Measurements from ENCODE around the gene C16orf96. TPM values are rescaled to one million over a fixed set of nuclear protein-coding genes. Genes with fewer than 3 reads are reported as not detected.

C16orf96 gene
- total RNA-seq, 1 donor from 2014 or later = 0.07 TPM

DNA sequence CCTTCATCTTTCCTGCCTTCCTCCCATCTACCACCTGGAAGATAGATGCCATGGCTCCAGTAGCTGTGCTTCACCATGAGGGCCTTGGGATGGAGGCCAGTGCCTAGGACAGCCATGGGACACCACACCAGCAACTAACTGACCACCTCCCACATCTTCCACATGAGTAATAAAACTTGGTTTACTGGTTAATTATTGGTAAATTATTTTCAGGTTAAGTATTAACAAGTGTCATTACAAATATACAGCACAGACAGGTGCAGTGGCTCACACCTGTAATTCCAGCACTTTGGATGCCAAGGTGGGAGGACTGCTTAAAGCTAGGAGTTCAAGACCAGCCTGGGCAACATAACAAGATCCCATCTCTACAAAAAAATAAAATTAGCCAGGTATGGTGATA, 31.6 kb upstream of the C16orf96 start:
- intact Hi-C loops (cut with micrococcal nuclease) = no loop called here

DNA sequence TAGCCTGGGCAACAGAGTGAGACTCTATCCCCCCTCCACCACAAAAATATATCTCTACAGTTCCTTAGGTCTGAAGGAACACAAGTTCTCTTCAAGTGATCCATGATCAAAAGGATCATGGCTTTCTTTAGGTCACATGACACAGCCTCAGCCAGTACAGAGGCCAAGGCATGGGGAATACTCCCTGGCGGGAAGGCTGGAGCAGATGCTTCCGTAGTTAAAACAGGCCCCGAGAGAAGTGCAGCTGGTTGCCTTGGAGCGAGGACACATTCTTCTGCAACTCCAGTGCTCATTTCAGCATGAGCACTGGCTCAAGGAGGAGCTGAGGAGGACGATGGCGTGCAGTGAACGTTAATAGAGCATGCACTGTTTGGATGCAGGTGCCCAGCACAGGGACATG, 31.1 kb upstream of the C16orf96 start:
- intact Hi-C loops (cut with micrococcal nuclease) = no loop called here

DNA sequence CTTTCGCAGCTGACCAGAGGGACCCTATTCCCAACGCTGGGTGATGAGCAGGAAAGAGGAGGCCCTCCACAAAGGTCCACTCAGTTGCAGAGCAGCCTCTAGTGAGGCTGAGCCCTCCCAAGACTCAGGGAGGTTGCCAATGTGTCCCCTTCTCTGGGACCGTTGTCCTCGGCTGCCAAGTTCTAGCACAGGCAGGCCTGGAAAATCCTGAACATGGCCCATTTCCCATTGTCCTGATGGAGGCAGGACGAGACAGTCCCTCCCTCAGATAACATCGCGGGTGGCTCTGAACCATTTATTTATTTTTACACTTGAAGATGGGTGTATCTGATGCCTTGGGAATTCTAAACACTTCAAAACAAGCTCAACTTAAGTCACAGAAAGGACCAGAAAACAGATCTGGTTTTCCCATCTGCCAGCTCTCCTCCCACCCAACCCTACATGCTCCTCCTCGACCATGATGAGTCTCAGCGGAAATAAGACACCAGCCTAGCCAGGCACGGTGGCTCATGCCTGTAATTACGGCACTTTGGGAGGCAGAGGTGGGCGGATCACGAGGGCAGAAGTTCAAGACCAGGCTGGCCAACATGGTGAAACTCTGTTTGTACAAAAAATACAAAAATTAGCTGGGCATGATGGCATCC, 30.4 kb upstream of the C16orf96 start:
- intact Hi-C loops (cut with micrococcal nuclease) = no loop called here

DNA sequence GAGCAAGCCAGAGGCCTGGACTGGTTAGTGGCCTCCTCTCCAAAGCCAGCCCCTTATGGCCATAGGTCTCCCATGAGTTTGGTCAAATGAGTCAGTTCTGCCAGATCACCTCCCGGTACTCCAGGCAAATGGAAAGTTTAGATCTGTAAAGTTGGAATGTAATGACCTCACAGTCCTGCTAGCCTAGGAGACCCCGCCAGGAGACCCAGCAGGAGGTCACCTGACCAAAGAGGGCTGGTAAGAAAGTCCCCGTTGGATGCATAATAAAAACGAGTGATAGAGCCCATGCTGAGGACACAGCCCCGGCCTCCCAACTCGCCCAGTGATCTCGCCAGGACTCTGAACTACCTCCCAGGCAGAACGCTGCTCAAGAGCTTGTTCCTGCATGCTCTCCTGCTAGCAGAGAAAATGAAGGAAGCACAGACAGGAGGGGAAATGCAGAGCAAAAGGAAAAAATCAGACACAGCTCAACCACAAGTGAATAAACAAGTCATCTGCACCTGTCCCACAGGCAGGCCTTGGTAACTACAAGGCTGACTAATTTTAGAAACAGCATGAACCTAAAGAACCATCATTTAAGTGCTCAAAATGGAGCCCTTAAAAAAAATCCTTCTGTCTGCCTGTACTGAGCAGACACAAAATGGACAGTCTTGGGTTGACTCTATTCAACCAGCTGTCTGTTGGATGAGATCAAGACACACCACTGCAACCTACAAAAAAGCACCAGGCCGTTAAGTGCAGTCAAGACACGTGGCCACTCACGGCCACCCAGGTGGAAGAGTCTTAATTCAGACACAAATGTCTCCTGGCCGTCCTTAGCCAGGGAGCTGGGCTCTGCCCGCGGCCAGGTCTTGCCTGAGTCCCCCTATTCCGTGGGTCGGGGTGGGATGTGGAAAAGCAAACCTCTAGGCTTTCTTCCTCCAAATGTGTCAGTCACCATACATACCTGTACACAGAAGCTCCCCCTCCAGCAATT, 26.8 kb upstream of the C16orf96 start:
- intact Hi-C loops (cut with micrococcal nuclease) = loop anchor here (1.0 to 2.0 kb wide), 2 partner anchors 19 to 23 kb away; no protein-coding TSS in a partner anchor

DNA sequence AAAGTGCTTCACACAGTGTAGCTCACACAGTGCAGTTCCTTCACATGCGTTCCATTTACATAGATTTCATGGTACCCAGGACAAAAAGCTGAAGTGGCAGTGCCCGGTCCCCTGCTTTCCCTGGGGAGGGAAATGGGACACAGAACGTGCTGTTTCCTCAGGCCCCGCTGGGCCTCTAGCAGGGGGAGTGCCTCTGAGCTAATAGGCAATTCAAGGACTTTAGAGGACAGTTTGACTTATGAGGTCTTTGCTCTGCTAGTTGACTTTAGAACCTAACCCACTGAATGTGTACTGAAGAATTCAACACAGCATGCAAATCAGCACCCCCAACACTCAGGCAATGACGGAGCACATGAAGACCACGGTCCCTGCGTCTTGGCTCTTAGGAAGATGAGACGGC, 24.3 kb upstream of the C16orf96 start:
- intact Hi-C loops (cut with micrococcal nuclease) = no loop called here

DNA sequence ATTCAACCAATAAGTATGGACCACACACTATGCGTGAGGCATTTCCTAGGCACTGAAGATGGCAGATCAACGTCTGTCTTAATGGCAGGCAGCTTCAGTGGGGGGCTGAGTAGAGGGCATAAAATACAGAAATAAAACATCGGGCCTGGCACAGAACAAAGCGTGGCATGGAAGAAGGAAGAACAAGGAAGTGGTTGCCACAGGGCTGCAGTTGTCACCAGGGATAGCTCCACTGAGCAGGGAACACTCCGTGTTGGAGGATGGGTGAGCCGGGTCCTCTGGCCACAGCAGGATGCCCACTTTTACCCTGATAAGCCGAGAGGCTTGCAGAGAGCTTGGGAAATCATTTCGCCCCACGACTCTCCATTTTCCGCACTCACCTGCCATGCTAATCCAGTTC, 23.9 kb upstream of the C16orf96 start:
- intact Hi-C loops (cut with micrococcal nuclease) = no loop called here

DNA sequence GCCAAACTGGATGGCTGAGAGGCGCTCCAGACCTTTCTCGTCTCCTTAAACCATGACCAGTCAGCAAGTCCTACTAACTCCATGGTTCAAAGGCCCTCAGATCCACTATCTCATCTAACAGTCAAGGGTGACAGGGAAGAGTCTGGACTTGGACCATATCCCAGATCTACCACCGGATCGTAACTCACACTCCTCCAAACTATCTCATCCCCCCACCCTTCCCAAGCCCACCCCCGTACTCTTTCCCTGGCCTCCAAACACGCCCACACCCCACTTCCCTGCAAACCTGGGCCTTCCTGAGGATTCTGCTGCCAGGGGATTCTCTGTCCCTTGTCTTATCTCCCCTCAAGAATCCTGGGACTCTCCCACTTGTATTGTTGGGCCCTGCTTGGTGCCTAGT, 22.6 kb upstream of the C16orf96 start:
- intact Hi-C loops (cut with micrococcal nuclease) = no loop called here

DNA sequence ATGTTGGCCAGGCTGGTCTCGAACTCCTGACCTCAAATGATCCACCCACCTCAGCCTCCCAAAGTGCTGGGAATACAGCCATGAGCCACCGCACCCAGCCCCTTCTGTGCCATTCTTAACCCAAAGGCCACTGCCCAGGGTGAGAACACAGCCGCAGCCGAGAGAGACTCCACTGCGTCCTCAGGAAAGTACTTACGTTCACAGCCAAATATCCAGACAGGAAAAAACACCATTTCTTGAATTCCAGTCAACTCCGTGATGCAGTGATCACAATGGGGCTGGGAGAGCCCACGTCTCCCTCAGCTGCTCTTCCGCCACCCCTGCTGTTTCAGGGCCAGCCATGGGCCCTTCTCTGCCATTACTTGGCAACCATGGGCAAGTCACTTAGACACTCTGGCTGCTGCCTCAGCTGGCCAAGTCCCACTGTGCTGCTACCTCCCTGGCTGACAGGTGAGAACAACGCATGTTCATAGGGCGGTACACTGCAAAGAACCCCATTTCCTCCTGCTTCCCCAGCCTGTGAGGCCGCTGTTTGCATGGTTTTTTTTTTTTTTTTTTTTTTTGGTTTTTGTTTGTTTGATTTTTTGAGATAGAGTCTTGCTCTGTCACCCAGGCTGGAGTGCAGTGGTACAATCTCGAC, 21.9 kb upstream of the C16orf96 start:
- intact Hi-C loops (cut with micrococcal nuclease) = no loop called here

DNA sequence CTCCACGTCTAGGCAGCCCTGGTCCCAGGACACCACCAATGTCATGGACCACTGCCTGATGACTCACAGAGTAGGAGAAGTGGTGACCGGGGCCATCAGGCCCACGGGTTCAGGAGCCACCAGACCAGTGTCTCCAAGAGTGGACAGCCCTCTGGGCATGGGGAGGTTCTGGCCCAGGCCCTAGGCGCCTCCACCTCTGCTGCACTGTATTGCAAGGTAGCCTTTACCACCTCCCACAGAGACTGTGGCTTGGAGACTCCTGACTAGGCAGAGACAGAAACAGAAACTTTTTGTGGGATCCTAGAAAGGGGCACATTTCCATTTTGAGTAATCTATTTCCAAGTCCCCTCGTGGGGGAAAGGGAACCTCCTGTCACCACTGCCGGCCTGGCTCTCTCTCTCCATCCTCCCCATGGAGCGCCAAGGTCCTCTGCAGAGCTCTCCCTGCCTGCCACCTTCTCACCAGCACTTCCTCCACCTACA, 20.5 kb upstream of the C16orf96 start:
- intact Hi-C loops (cut with micrococcal nuclease) = no loop called here

DNA sequence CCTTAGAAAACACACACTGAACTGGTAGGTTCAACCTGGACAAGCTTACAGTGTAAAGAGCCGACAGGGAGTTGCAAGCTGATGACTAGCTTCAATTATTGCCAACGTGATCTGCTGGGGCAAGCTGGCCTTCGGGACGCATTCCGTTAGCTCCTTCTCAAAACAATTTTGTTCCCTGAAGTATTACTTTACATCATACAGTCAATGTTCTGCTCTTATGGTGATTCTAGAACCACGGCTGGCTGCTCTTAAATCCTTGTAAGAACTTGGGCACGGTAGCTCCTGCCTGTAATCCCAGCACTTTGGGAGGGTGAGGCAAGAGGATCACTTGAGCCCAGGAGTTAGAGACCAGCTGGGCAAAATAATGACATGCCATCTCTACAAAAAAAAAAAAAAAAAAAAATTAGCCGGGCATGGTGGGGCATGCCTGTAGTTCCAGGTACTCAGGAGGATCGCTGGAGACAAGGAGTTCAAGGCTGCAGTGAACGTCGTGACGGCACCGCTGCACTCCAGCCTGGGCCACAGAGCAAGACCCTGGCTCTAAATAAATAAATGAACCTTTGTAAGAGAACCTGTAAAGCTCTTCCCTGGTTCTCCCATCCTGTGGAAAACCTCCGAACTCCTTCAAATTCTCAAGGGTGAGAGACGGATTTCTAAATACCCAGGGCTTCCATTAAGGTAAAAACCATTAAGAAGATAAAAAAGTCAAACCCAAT, 19.6 kb upstream of the C16orf96 start:
- intact Hi-C loops (cut with micrococcal nuclease) = no loop called here

DNA sequence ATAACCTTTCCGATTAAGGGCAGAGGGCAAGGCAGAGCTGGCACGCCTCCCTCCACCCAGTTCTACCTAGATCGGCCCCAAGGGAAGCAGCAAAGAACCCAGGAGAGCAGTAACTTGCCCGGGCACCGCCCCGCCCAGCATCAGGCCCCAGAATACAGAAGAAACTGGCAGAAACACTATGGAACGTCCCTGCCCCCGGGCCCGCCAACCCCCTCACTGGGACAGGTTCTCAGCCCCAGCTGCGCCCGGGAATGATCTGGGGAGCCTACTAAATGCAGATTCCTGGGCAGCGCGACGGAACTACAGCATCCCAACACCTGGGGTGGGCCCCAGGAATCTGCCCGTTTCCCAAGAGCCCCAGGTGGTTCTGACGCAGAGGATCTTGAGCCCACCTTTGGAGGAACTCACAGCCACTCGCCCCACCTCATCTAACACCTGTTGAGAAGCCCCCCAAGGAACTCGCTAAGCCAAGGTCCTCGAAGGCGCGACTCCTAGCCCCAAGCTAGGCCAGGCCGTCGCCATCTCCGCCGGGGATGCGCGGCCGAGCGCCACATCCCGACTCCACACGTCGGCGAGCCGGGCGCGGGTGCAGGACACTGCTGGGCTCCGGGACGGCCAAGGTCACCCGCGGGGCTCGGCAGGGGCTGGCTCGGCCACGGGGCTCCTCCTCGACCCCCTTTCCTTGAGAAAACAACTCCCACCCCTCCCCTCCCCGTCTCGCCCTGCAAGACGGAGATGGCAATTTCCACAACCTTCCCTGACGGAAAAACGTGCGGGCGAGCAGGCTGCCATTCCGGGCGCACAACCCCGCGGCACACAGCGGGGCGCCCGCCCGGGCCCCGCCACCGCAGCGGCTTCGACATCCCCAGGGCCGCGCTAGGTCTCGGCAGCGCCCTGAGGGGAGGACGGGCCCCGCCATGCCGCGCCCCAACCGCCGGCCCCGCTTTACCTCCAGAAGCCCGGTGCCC, 18.5 kb upstream of the C16orf96 start:
- intact Hi-C loops (cut with micrococcal nuclease) = loop anchor here (1.0 to 2.0 kb wide), 8 partner anchors 11 to 187 kb away; partner anchors contain the start of genes DNAJA3, HMOX2, MGRN1 and PAM16

DNA sequence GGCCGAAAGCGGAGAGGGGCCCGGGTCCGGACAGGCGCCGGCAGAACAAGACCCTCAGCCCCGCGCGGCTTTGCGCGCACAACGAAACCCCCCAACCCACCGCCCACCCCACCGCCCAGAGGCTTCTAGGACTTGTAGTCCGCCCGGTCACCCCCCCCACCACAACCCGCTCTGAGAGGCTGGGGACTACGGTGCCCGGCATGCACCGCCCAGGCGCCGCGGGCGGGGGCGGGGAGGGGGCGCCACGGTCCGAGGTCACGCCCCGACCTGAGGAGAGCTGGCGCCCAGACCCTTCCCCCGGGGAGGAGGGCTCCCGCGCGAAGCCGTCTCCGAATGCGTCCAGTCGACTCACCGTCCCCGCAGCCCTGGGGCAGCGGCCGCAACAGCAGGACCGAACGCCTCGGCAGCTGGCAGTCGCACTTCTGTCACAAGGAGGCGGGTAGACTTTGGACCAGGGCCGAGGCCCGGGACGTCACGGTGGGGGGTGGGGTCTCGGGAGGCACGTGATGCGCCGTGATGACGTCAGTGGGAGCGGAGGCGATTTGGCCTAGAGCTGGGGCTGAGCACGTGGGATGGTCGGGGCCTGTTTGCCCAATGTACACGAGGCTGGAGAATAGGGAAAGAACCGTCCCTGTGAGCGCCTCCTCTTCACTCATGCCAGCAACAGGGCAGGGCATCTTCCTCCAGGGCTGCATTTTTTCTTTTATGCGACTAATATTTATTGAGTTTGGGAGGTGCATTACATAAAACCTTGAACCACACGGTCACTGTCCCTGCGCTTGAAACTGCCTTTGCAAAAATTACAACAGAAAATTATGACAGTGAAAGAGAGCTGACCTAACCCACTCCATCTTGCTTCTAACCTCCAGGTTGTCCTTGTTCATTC, 17.5 kb upstream of the C16orf96 start, which contains the start of gene CDIP1:
Gene CDIP1 (minus strand): TSS at position 424 of the 886 bp plus-strand sequence. CDS start 24,643 bp downstream, outside the sequence.
- intact Hi-C loops (cut with micrococcal nuclease) = loop anchor here (1.0 to 2.0 kb wide), 8 partner anchors 10 to 188 kb away; partner anchors contain the start of genes DNAJA3, HMOX2, MGRN1 and PAM16

DNA sequence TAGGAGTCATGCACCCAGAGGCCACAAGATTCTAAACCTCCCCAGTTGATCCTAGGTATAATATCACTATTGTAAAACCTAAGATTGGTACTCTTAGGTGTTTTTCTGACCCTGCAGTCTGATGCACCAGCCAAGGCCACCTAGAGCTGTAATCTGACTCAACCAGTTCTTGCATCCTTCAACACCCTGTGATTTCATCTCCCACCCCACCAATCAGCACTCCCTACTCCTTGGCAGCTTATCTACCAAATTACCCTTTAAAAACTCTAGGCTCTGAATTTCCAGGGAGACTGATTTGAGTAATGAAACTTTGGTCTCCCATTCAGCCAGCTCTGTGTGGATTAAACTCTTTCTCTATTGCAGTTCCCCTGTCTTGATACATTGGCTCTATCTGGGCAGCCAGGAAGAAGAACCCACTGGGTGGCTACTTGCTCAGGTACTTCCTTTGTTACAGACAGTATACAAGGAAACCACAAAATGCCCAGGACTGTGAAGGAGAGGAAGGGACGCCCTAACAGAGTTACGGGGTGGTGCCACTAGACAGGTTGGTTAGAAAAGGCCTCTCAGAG, 16.3 kb upstream of the C16orf96 start:
- intact Hi-C loops (cut with micrococcal nuclease) = loop anchor here (2.0 to 10.0 kb wide), 4 partner anchors 85 to 265 kb away; partner anchors contain the start of genes DNAJA3, MGRN1, PAM16 and TFAP4

DNA sequence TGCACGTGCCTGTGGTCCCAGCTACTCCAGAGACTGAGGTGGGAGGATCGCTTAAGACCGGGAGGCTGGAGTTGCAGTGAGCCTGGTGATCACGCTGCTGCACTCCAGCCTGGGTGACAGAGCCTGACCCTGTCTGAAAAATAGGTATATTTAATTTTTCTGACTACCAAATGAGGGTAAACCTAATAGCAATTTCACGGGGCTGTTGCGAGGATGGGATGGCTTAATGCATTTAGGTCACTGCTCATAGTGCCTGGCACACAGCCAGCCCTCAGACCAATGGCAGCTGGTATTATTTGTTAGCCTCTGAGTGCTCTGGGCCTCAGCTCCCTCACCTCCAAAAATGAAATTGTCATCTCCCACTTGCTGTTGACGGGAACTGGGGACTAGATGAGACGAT, 11.7 kb upstream of the C16orf96 start:
- intact Hi-C loops (cut with micrococcal nuclease) = loop anchor here (10.0 kb wide), 1 partner anchor 270 kb away; the partner anchor contains the start of gene TFAP4

DNA sequence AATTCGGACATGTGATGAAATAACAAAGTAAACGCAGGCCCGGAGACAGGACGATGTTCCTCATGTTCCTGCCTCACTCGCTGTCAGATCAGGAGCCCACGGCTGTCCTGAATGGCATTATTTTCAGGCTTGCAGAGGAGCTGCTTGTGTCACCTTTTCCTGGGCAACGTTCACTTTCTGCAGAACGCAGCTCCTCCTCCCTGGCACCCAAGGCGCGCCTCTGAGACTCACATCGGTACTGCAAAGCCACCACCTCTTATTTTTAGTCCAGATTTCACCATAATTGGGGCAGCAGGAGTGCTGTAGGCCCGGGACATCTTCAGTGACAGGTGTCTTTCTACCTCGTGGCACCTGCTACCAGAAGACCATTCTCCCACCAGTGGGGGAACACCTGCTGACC, 8.0 kb upstream of the C16orf96 start:
- intact Hi-C loops (cut with micrococcal nuclease) = loop anchor here (1.0 to 10.0 kb wide), 8 partner anchors 10 to 273 kb away; partner anchors contain the start of genes CDIP1, DNAJA3 and TFAP4

DNA sequence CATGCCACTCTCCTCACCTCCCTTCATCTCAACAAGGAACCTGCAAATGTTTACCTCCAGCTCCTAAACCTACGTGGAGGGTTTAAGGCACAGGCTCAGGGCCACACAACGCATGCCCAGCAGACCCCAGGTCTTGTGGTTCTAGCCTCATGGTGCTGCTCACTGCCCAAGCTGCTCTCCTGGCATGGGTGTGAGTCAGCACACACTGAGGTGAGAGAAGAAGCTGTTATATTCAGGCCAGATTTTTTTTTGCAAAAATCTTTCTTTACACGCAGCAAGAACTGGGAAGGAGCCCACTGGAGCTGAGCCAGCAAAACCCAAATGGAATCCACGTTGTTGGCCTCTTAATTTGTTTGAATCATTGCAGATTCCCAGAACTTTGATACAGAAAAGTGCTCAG, 5.5 kb upstream of the C16orf96 start:
- intact Hi-C loops (cut with micrococcal nuclease) = no loop called here

DNA sequence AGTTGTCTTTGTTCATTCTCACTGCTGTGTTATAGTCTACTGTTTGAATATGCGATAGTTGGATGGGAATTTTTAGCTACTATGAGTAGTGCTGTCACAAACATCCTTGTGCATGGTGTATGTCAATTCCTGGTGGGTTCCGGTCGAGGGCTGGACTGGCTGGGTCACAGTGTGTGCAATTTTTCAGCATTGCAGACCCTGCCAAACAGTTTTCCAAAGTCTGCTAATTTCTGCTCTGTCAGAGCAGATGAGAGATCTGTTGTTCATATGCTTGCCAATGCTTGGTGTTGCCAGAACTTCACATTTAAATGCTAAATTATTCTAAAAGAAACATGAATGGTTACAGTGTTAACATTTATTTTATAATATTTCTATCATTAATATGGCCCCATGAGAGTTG, 3.6 kb upstream of the C16orf96 start:
- intact Hi-C loops (cut with micrococcal nuclease) = no loop called here

DNA sequence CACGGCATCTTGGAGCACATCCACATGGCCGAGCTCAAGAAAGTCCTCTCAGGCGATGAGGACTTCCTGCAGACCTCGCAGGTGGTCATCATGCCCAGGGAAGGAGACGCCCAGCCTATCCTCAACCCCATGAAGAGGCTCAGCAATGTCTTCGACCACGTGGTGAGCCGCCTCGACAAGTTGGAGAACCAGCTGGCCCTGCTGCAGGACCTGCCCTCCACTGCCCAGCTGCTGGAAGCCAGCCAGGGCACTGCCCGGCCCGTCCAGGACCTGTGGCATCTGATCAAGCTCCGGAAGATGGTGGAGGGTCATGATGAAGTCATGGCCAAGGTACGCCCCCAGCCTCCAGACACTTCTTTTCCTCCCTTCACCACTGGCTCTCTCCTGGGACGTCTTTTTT, 440 bp downstream of the C16orf96 start:
- intact Hi-C loops (cut with micrococcal nuclease) = no loop called here

All from T-helper 1 cell treated with Interleukin-12 subunit alpha and Interleukin-12 subunit beta and Interleukin-4 antibody, amounts not matched to agents 30 ng/mL and 1 ng/mL, for 36 hours (primary cell).